IPS DF 6.9 (cell line): ENCODE measurements around the gene ZNF189.
A peak's percentile ranks its signal among the peaks of the same experiment; 100 is the strongest.

Source experiments
- DNase-seq: peaks from one replicate; pipeline ENCODE4 v3.0.0-alpha.2; 2013; ENCODE audit warnings: low read depth, low spot score
- H3K27ac ChIP-seq: one replicate; pipeline ENCODE4 v1.5.1; 2013; ENCODE audit warnings: low read length, control low read depth
- H3K27me3 ChIP-seq: 2 replicates; pipeline ENCODE4 v1.6.1; 2013; ENCODE audit warnings: mild to moderate bottlenecking, low read length; ENCODE audit not compliant: control insufficient read depth, insufficient read depth
- H3K36me3 ChIP-seq: 2 replicates; pipeline ENCODE4 v1.6.1; 2013; ENCODE audit warnings: low read length; ENCODE audit not compliant: control insufficient read depth, insufficient read depth
- H3K4me1 ChIP-seq: 2 replicates; pipeline ENCODE4 v1.6.1; 2013; ENCODE audit warnings: low read length; ENCODE audit not compliant: control insufficient read depth, insufficient read depth
- H3K4me3 ChIP-seq: 2 replicates; pipeline ENCODE4 v1.5.1; 2013; ENCODE audit warnings: mild to moderate bottlenecking, low read length
- H3K9me3 ChIP-seq: 2 replicates; pipeline ENCODE4 v1.6.1; 2013; ENCODE audit warnings: low read length, inconsistent platforms; ENCODE audit not compliant: control insufficient read depth, insufficient read depth
- WGBS: extraction: QIAGEN DNeasy Blood & Tissue Kit; methylation state at CpG from one replicate; pipeline ENCODE4 v1.1.7; 2013; ENCODE audit warnings: mixed read lengths, missing lambda C conversion rate; ENCODE audit not compliant: insufficient read length, insufficient coverage; 5-methylcytosine and 5-hydroxymethylcytosine counted together

The ZNF189 gene

GRCh38 chr9:101451498-101451897 is 52.8 kb downstream of the ZNF189 start:
- WGBS = no CpG with 5 or more reads among the region's 4 CpGs
- H3K9me3 ChIP-seq = no peaks in the 10 kb centered on the region
- no peaks in the 10 kb centered on the region for H3K27me3 ChIP-seq
- no peaks in the 10 kb centered on the region for H3K4me1 ChIP-seq
- H3K4me3 ChIP-seq = no peak overlapping the region
- H3K27ac ChIP-seq = no peak overlapping the region
- no peaks in the 10 kb centered on the region for H3K36me3 ChIP-seq
- DNase-seq = no peak

GRCh38 chr9:101453776-101454570 is 55.3 kb downstream of the ZNF189 start:
- Histone ChIP-seq H3K27me3 (no peaks in the 10 kb centered on the region), H3K36me3 (no peaks in the 10 kb centered on the region), H3K4me1 (no peaks in the 10 kb centered on the region), H3K4me3 (no peak overlapping the region), H3K27ac (no peak overlapping the region), H3K9me3 (no peaks in the 10 kb centered on the region)
- no CpG with 5 or more reads among the region's 4 CpGs for WGBS
- DNase-seq = no peak

- H3K27ac ChIP-seq = no peak overlapping the region
- no CpG with 5 or more reads among the region's 2 CpGs for WGBS
- H3K36me3 ChIP-seq = no peaks in the 10 kb centered on the region
- no peaks in the 10 kb centered on the region for H3K4me1 ChIP-seq
- H3K27me3 ChIP-seq = no peaks in the 10 kb centered on the region
- H3K4me3 ChIP-seq = no peak overlapping the region
- no peaks in the 10 kb centered on the region for H3K9me3 ChIP-seq
- no peak for DNase-seq
Measured at GRCh38 chr9:101455656-101456240, 57.1 kb downstream of the ZNF189 start.

GRCh38 chr9:101457003-101457402 is 58.4 kb downstream of the ZNF189 start:
- no peaks in the 10 kb centered on the region for H3K4me1 ChIP-seq
- no CpG with 5 or more reads among the region's 3 CpGs for whole genome bisulfite sequencing
- no peak overlapping the region for H3K27ac ChIP-seq

GRCh38 chr9:101458963-101459631 is 60.4 kb downstream of the ZNF189 start:
- no peaks in the 10 kb centered on the region for H3K9me3 ChIP-seq
- no CpG with 5 or more reads among the region's 9 CpGs for WGBS
- no peaks in the 10 kb centered on the region for H3K36me3 ChIP-seq
- no peak overlapping the region for H3K27ac ChIP-seq
- no peaks in the 10 kb centered on the region for H3K4me1 ChIP-seq
- no peaks in the 10 kb centered on the region for H3K27me3 ChIP-seq
- peak; percentile 67 for DNase-seq
- no peak overlapping the region for H3K4me3 ChIP-seq

More at GRCh38 chr9:101457003-101457402, 58.4 kb downstream of the ZNF189 start:
- H3K36me3 ChIP-seq = no peaks in the 10 kb centered on the region
- no peaks in the 10 kb centered on the region for H3K27me3 ChIP-seq
- H3K4me3 ChIP-seq = no peak overlapping the region
- no peak for DNase-seq
- H3K9me3 ChIP-seq = no peaks in the 10 kb centered on the region
